ENCODE results near the gene RBM7.

Gene RBM7

GRCh38 chr11:114438303-114438702, 37.8 kb downstream of the RBM7 start:
- Histone ChIP-seq H3K9ac (ENCODE audit: low read length) (no peak overlapping the region), H2AFZ (ENCODE audit: low read depth, low read length) (no peak overlapping the region), H3K18ac (ENCODE audit: low read depth in 1 of 2, low read length in 2 of 2) (peak overlapping the region in 1 of 2 experiments; percentile 21), H3K23ac (ENCODE audit: low read length in 2 of 2) (no peak overlapping the region), H3K4me2 (ENCODE audit: low read length, poor library complexity, severe bottlenecking) (peak overlapping the region; percentile 51), H3K27me3 (ENCODE audit: control insufficient read depth in 1 of 2, insufficient read depth in 1 of 2, low read length in 2 of 2) (no peaks in the 10 kb centered on the region), H3K14ac (ENCODE audit: low read length in 2 of 2) (no peak overlapping the region), H2AK5ac (ENCODE audit: low read length, severe bottlenecking) (peak overlapping the region; percentile 83), H2BK5ac (ENCODE audit: low read depth, low read length, poor library complexity, severe bottlenecking) (no peak overlapping the region), H2BK15ac (ENCODE audit: low read depth, poor library complexity, severe bottlenecking) (no peak overlapping the region), H3K4me3 (ENCODE audit: insufficient read depth in 1 of 2, low read depth in 1 of 2, low read length in 2 of 2) (peak overlapping the region in 1 of 2 experiments; percentile 98), H2BK12ac (ENCODE audit: low read length in 2 of 2) (no peak overlapping the region), H3K9me3 (ENCODE audit: control insufficient read depth, low read length) (no peaks in the 10 kb centered on the region), H3K27ac (ENCODE audit: low read length, poor library complexity, severe bottlenecking) (peak overlapping the region; percentile 87), H3K36me3 (ENCODE audit: control insufficient read depth in 1 of 2, insufficient read depth in 2 of 2, low read depth in 1 of 2, low read length in 2 of 2) (peaks cover 5 to 14% of the 10 kb centered on the region in 2 experiments), H2BK120ac (ENCODE audit: low read depth, low read length) (no peak overlapping the region), H3K4ac (ENCODE audit: low read depth in 1 of 2, low read length in 2 of 2) (no peak overlapping the region), H3K79me1 (replicated peaks; ENCODE audit: low read length, poor library complexity, severe bottlenecking) (peaks cover 4% of the 10 kb centered on the region), H4K91ac (ENCODE audit: low read length) (no peak overlapping the region), H3K4me1 (ENCODE audit: control insufficient read depth, insufficient read depth, low read depth, low read length) (no peaks in the 10 kb centered on the region), H4K8ac (ENCODE audit: low read length) (no peak overlapping the region)
- DNase-seq, result peak; percentile 15
- WGBS, result 45% methylated on average over 6 of the region's 6 CpGs

- Histone ChIP-seq H3K9ac (ENCODE audit: low read length) (peak within 1 kb of the TSS; percentile 98), H3K23ac (ENCODE audit: low read length in 2 of 2) (peak within 1 kb of the TSS in 1 of 2 experiments; percentile 48), H2BK12ac (ENCODE audit: low read length in 2 of 2) (peak within 1 kb of the TSS; percentile 69 to 95), H3K4me1 (ENCODE audit: control insufficient read depth, insufficient read depth, low read depth, low read length) (no peaks in the 10 kb centered on the region), H3K14ac (ENCODE audit: low read length in 2 of 2) (peak within 1 kb of the TSS in 1 of 2 experiments; percentile 96), H2AK5ac (ENCODE audit: low read length, severe bottlenecking) (peak within 1 kb of the TSS; percentile 83), H4K91ac (ENCODE audit: low read length) (peak within 1 kb of the TSS; percentile 100), H3K79me1 (replicated peaks; ENCODE audit: low read length, poor library complexity, severe bottlenecking) (peaks cover 4% of the 10 kb centered on the region), H3K9me3 (ENCODE audit: control insufficient read depth, low read length) (no peaks in the 10 kb centered on the region), H2BK5ac (ENCODE audit: low read depth, low read length, poor library complexity, severe bottlenecking) (peak within 1 kb of the TSS; percentile 80), H3K4ac (ENCODE audit: low read depth in 1 of 2, low read length in 2 of 2) (peak within 1 kb of the TSS; percentile 91 to 99), H4K8ac (ENCODE audit: low read length) (peak within 1 kb of the TSS; percentile 98), H2AFZ (ENCODE audit: low read depth, low read length) (peak within 1 kb of the TSS; percentile 16), H3K4me2 (ENCODE audit: low read length, poor library complexity, severe bottlenecking) (peak within 1 kb of the TSS; percentile 51), H2BK15ac (ENCODE audit: low read depth, poor library complexity, severe bottlenecking) (peak within 1 kb of the TSS; percentile 78), H3K4me3 (ENCODE audit: insufficient read depth in 1 of 2, low read depth in 1 of 2, low read length in 2 of 2) (peak within 1 kb of the TSS; percentile 98 to 99), H3K18ac (ENCODE audit: low read depth in 1 of 2, low read length in 2 of 2) (peak within 1 kb of the TSS; percentile 98 to 99), H2BK120ac (ENCODE audit: low read depth, low read length) (peak within 1 kb of the TSS; percentile 87), H3K36me3 (ENCODE audit: control insufficient read depth in 1 of 2, insufficient read depth in 2 of 2, low read depth in 1 of 2, low read length in 2 of 2) (peaks cover 0 to 24% of the 10 kb centered on the region in 2 experiments), H3K27me3 (ENCODE audit: control insufficient read depth in 1 of 2, insufficient read depth in 1 of 2, low read length in 2 of 2) (no peaks in the 10 kb centered on the region), H3K27ac (ENCODE audit: low read length, poor library complexity, severe bottlenecking) (peak within 1 kb of the TSS; percentile 87)
- DNase-seq, result peak; percentile 94
- WGBS, result 25% methylated on average over 43 of the region's 64 CpGs
Observed at GRCh38 chr11:114439229-114440120, 39.0 kb downstream of the RBM7 start, which contains the start of gene REXO2. Gene REXO2, plus strand, starts transcription at chr11:114439467. Its CDS starts 62 bp downstream, at chr11:114439529.

- peak overlapping the region; percentile 46 for H2BK5ac ChIP-seq (ENCODE audit: low read depth, low read length, poor library complexity, severe bottlenecking)
- H3K9me3 ChIP-seq (ENCODE audit: control insufficient read depth, low read length), result no peaks in the 10 kb centered on the region
- H3K4me3 ChIP-seq (ENCODE audit: insufficient read depth in 1 of 2, low read depth in 1 of 2, low read length in 2 of 2), result peak overlapping the region; percentile 98 to 99
- H3K23ac ChIP-seq (ENCODE audit: low read length in 2 of 2), result no peak overlapping the region
- no peak overlapping the region for H2BK120ac ChIP-seq (ENCODE audit: low read depth, low read length)
- no peak overlapping the region for H2BK15ac ChIP-seq (ENCODE audit: low read depth, poor library complexity, severe bottlenecking)
- H3K4me1 ChIP-seq (ENCODE audit: control insufficient read depth, insufficient read depth, low read depth, low read length), result no peaks in the 10 kb centered on the region
- 1% methylated on average over 8 of the region's 10 CpGs for WGBS
- peak overlapping the region; percentile 98 for H3K9ac ChIP-seq (ENCODE audit: low read length)
- H4K91ac ChIP-seq (ENCODE audit: low read length), result no peak overlapping the region
- peaks cover 0 to 32% of the 10 kb centered on the region in 2 experiments for H3K36me3 ChIP-seq (ENCODE audit: control insufficient read depth in 1 of 2, insufficient read depth in 2 of 2, low read depth in 1 of 2, low read length in 2 of 2)
- H3K27ac ChIP-seq (ENCODE audit: low read length, poor library complexity, severe bottlenecking), result peak overlapping the region; percentile 81
- H2AFZ ChIP-seq (ENCODE audit: low read depth, low read length), result no peak overlapping the region
- H3K79me1 ChIP-seq (replicated peaks; ENCODE audit: low read length, poor library complexity, severe bottlenecking), result peaks cover 4% of the 10 kb centered on the region
- H2AK5ac ChIP-seq (ENCODE audit: low read length, severe bottlenecking), result no peak overlapping the region
- H2BK12ac ChIP-seq (ENCODE audit: low read length in 2 of 2), result no peak overlapping the region
- no peak overlapping the region for H4K8ac ChIP-seq (ENCODE audit: low read length)
- H3K4me2 ChIP-seq (ENCODE audit: low read length, poor library complexity, severe bottlenecking), result peak overlapping the region; percentile 22
- H3K14ac ChIP-seq (ENCODE audit: low read length in 2 of 2), result no peak overlapping the region
- H3K4ac ChIP-seq (ENCODE audit: low read depth in 1 of 2, low read length in 2 of 2), result peak overlapping the region in 1 of 2 experiments; percentile 67
- DNase-seq, result peak; percentile 85
- H3K18ac ChIP-seq (ENCODE audit: low read depth in 1 of 2, low read length in 2 of 2), result peak overlapping the region; percentile 63 to 99
- H3K27me3 ChIP-seq (ENCODE audit: control insufficient read depth in 1 of 2, insufficient read depth in 1 of 2, low read length in 2 of 2), result no peaks in the 10 kb centered on the region
Observed at GRCh38 chr11:114440121-114440860, 39.8 kb downstream of the RBM7 start.

Data from mesenchymal stem cell (in vitro differentiated cells and primary cell).